Endodermal cell (in vitro differentiated cells): ENCODE measurements around the gene RERE. TPM values are rescaled to one million over a fixed set of nuclear protein-coding genes. Genes with fewer than 3 reads are reported as not detected.

Source experiments
- DNase-seq: peaks from one replicate; pipeline ENCODE4 v3.0.0-alpha.2; 2017
- H3K27ac ChIP-seq: 2 replicates; pipeline ENCODE4 v1.5.1; 2013; ENCODE audit warnings: mild to moderate bottlenecking, low read depth, low read length, moderate library complexity
- H3K27me3 ChIP-seq: 2 replicates; pipeline ENCODE4 v1.6.1; 2013; ENCODE audit warnings: mild to moderate bottlenecking, low read length, moderate library complexity; ENCODE audit not compliant: insufficient read depth, control insufficient read depth, poor library complexity, severe bottlenecking
- H3K36me3 ChIP-seq: 2 replicates; pipeline ENCODE4 v1.7.0; 2013; ENCODE audit warnings: mild to moderate bottlenecking, low read length, moderate library complexity; ENCODE audit not compliant: control insufficient read depth, insufficient read depth
- H3K4me1 ChIP-seq: one replicate; pipeline ENCODE4 v1.7.0; 2013; ENCODE audit warnings: low read length; ENCODE audit not compliant: control insufficient read depth, insufficient read depth
- H3K4me3 ChIP-seq: 2 replicates; pipeline ENCODE4 v1.5.1; 2013; ENCODE audit warnings: mild to moderate bottlenecking, low read length, moderate library complexity
- H3K9ac ChIP-seq: 2 replicates; pipeline ENCODE4 v1.6.1; 2013; ENCODE audit warnings: mild to moderate bottlenecking, low read length, moderate library complexity; ENCODE audit not compliant: poor library complexity, severe bottlenecking; ENCODE audit errors: extremely low read depth
- H3K9me3 ChIP-seq: 2 replicates; pipeline ENCODE4 v1.6.1; 2013; ENCODE audit warnings: mild to moderate bottlenecking, low read length, moderate library complexity; ENCODE audit not compliant: control insufficient read depth
- H3K27ac Mint-ChIP-seq: 2 replicates; pipeline ENCODE4 v1.8.0; 2020; ENCODE audit warnings: mixed read lengths
- H3K27me3 Mint-ChIP-seq: 2 replicates; pipeline ENCODE4 v1.8.0; 2021; ENCODE audit warnings: mild to moderate bottlenecking, mixed read lengths; ENCODE audit not compliant: insufficient read depth
- H3K36me3 Mint-ChIP-seq: 2 replicates; pipeline ENCODE4 v1.8.0; 2020; ENCODE audit warnings: low read depth, mixed read lengths
- H3K4me1 Mint-ChIP-seq: 2 replicates; pipeline ENCODE4 v1.8.0; 2020; ENCODE audit warnings: mixed read lengths
- H3K4me3 Mint-ChIP-seq: 2 replicates; pipeline ENCODE4 v1.8.0; 2020; ENCODE audit warnings: mild to moderate bottlenecking, moderate library complexity, mixed read lengths
- H3K9me3 Mint-ChIP-seq: 2 replicates; pipeline ENCODE4 v1.8.0; 2020; ENCODE audit warnings: mild to moderate bottlenecking, mixed read lengths
- WGBS, 2 experiments: methylation state at CpG; one replicate each; pipeline versions ENCODE4 v1.1.5 to v1.1.7; 2013; ENCODE audit warnings: missing lambda C conversion rate in 2 of 2, mixed read lengths in 1 of 2; ENCODE audit not compliant: insufficient coverage in 1 of 2, insufficient read length in 1 of 2; 5-methylcytosine and 5-hydroxymethylcytosine counted together
- total RNA-seq, 2 donors: library from RNA; stranded (reverse); fragmentation: NEBNext Ultra II Directional in 1 of 2; extraction: Animal tissue kit (Norgen Biotek cat#: 25700) in 1 of 2; gene quantifications; 2 replicates in 1 of 2; 3 replicates in 1 of 2; pipeline ENCODE4 v1.2.1, GENCODE V29; 2021
- TF ChIP-seq, protein P1 (sequence below): fragments of 200-600 bp; sonication (generic); conservative IDR thresholded peaks from 2 replicates; pipeline ENCODE4 v1.5.0; 2021; ENCODE audit warnings: antibody characterized with exemption, mild to moderate bottlenecking

RERE gene
- total RNA-seq, 2 donors from 2014 or later = 159 to 179 TPM

- Mint-ChIP-seq H3K27me3 (no peaks in the 10 kb centered on the region), H3K4me3 (no peak overlapping the region), H3K9me3 (no peaks in the 10 kb centered on the region), H3K27ac (peak overlapping the region; percentile 33), H3K4me1 (peaks cover 46% of the 10 kb centered on the region), H3K36me3 (peaks cover 28% of the 10 kb centered on the region)
- 93 to 100% methylated on average over 1 to 3 of the region's 4 CpGs for WGBS, 2 experiments
- TF ChIP-seq, protein P1, sequence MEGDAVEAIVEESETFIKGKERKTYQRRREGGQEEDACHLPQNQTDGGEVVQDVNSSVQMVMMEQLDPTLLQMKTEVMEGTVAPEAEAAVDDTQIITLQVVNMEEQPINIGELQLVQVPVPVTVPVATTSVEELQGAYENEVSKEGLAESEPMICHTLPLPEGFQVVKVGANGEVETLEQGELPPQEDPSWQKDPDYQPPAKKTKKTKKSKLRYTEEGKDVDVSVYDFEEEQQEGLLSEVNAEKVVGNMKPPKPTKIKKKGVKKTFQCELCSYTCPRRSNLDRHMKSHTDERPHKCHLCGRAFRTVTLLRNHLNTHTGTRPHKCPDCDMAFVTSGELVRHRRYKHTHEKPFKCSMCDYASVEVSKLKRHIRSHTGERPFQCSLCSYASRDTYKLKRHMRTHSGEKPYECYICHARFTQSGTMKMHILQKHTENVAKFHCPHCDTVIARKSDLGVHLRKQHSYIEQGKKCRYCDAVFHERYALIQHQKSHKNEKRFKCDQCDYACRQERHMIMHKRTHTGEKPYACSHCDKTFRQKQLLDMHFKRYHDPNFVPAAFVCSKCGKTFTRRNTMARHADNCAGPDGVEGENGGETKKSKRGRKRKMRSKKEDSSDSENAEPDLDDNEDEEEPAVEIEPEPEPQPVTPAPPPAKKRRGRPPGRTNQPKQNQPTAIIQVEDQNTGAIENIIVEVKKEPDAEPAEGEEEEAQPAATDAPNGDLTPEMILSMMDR = no peak
- H3K4me3 ChIP-seq = no peak overlapping the region
- H3K9me3 ChIP-seq = peaks cover 2% of the 10 kb centered on the region
- H3K4me1 ChIP-seq = peaks cover 18% of the 10 kb centered on the region
- no peak overlapping the region for H3K27ac ChIP-seq
- H3K9ac ChIP-seq = no peak overlapping the region
- no peak for DNase-seq
- no peaks in the 10 kb centered on the region for H3K27me3 ChIP-seq
- H3K36me3 ChIP-seq = peaks cover 25% of the 10 kb centered on the region
These were observed 257.4 kb downstream of the RERE start for GRCh38 chr1:8560035-8560434.

GRCh38 chr1:8555582-8555981 lies 261.9 kb downstream of the RERE start:
- Mint-ChIP-seq H3K36me3 (peaks cover 49% of the 10 kb centered on the region), H3K4me3 (no peak overlapping the region), H3K9me3 (no peaks in the 10 kb centered on the region), H3K4me1 (peaks cover 40% of the 10 kb centered on the region), H3K27ac (no peak overlapping the region), H3K27me3 (no peaks in the 10 kb centered on the region)
- Histone ChIP-seq H3K27ac (no peak overlapping the region), H3K36me3 (peaks cover 48% of the 10 kb centered on the region), H3K9me3 (peaks cover 5% of the 10 kb centered on the region), H3K4me1 (peaks cover 13% of the 10 kb centered on the region), H3K9ac (no peak overlapping the region), H3K27me3 (no peaks in the 10 kb centered on the region), H3K4me3 (no peak overlapping the region)
- TF ChIP-seq, protein P1 = no peak
- DNase-seq = no peak

- DNase-seq = no peak
- Histone ChIP-seq H3K9me3 (peaks cover 5% of the 10 kb centered on the region), H3K4me3 (no peak overlapping the region), H3K27ac (no peak overlapping the region), H3K27me3 (no peaks in the 10 kb centered on the region), H3K4me1 (peaks cover 12% of the 10 kb centered on the region), H3K9ac (no peak overlapping the region), H3K36me3 (peaks cover 50% of the 10 kb centered on the region)
- H3K36me3 Mint-ChIP-seq = peaks cover 51% of the 10 kb centered on the region
- H3K27me3 Mint-ChIP-seq = no peaks in the 10 kb centered on the region
- TF ChIP-seq, protein P1 = no peak
- H3K27ac Mint-ChIP-seq = no peak overlapping the region
- 96 to 100% methylated on average over 1 to 2 of the region's 2 CpGs for WGBS, 2 experiments
- peaks cover 37% of the 10 kb centered on the region for H3K4me1 Mint-ChIP-seq
- no peak overlapping the region for H3K4me3 Mint-ChIP-seq
- H3K9me3 Mint-ChIP-seq = no peaks in the 10 kb centered on the region
These were observed 262.4 kb downstream of the RERE start for GRCh38 chr1:8554956-8555534.
